ENCODE results near the gene MRE11. TPM values are rescaled to one million over a fixed set of nuclear protein-coding genes. Genes with fewer than 3 reads are reported as not detected.
"Not testable (repeated sequence)": the region's sequence is repeated elsewhere in the genome, so short reads cannot be mapped to it uniquely, and the experiment has no call there.

Gene MRE11
- total RNA-seq, 8 experiments from 2014 or later: 6.0 to 38.1 (median 10.8) TPM

- Histone ChIP-seq H3K4me3 (no peak overlapping the region), H3K4me1 (replicated peaks in 1 of 2) (no peaks in the 10 kb centered on the region), H3K27ac (no peak overlapping the region)
- ATAC-seq (replicated peaks in 6 of 8): peak in 3 of 8 experiments; percentile 48 to 69 (median 56)
- WGBS, 10 experiments: 0 to 90% (median 56%) methylated on average over 1 to 5 of the region's 5 CpGs
- in situ Hi-C loops (cut with MboI; ENCODE audit: low pct_unique_long_range_greater_than_20kb in 2 of 9, low sequenced_read_pairs in 9 of 9, unreplicated experiment in 9 of 9): loop anchor here in 1 of 9 experiments (5.0 to 25.0 kb wide), 2 partner anchors 76 to 634 kb away; no protein-coding TSS in a partner anchor
Observed at GRCh38 chr11:94521684-94522083, 28.0 kb upstream of the MRE11 start.

GRCh38 chr11:94519478-94520084, 25.9 kb upstream of the MRE11 start:
- Histone ChIP-seq H3K4me1 (replicated peaks in 1 of 2) (no peaks in the 10 kb centered on the region), H3K4me3 (no peak overlapping the region), H3K27ac (no peak overlapping the region)
- 0 to 30% (median 10%) methylated on average over 2 to 5 of the region's 5 CpGs; no CpG with 5 or more reads in 1 of the 10 experiments for WGBS, 10 experiments
- in situ Hi-C loops (cut with MboI; ENCODE audit: low pct_unique_long_range_greater_than_20kb in 2 of 9, low sequenced_read_pairs in 9 of 9, unreplicated experiment in 9 of 9): loop anchor here in 1 of 9 experiments (5.0 to 25.0 kb wide), 2 partner anchors 78 to 632 kb away; no protein-coding TSS in a partner anchor
- peak in 4 of 8 experiments; percentile 29 to 61 (median 58) for ATAC-seq (replicated peaks in 6 of 8)

GRCh38 chr11:94518300-94518699, 24.7 kb upstream of the MRE11 start:
- Histone ChIP-seq H3K4me3 (no peak overlapping the region), H3K4me1 (replicated peaks in 1 of 2) (no peaks in the 10 kb centered on the region), H3K27ac (no peak overlapping the region)
- 8 to 81% (median 60%) methylated on average over 1 to 4 of the region's 4 CpGs for WGBS, 10 experiments
- in situ Hi-C loops (cut with MboI; ENCODE audit: low pct_unique_long_range_greater_than_20kb in 2 of 9, low sequenced_read_pairs in 9 of 9, unreplicated experiment in 9 of 9): loop anchor here in 1 of 9 experiments (25.0 kb wide), 1 partner anchor 631 kb away; no protein-coding TSS in a partner anchor
- no peak for ATAC-seq (replicated peaks in 6 of 8)

GRCh38 chr11:94516725-94517124, 23.1 kb upstream of the MRE11 start:
- H3K27ac ChIP-seq: no peak overlapping the region
- H3K4me1 ChIP-seq (replicated peaks in 1 of 2): peaks cover 0 to 2% of the 10 kb centered on the region in 2 donors
- ATAC-seq (replicated peaks in 6 of 8): no peak
- WGBS, 10 experiments: 0 to 100% (median 30%) methylated on average over 1 of the region's 1 CpG; no CpG with 5 or more reads in 3 of the 10 experiments
- in situ Hi-C loops (cut with MboI; ENCODE audit: low pct_unique_long_range_greater_than_20kb in 2 of 9, low sequenced_read_pairs in 9 of 9, unreplicated experiment in 9 of 9): loop anchor here in 1 of 9 experiments (25.0 kb wide), 1 partner anchor 629 kb away; no protein-coding TSS in a partner anchor
- no peak overlapping the region for H3K4me3 ChIP-seq

- Histone ChIP-seq H3K4me1 (replicated peaks in 1 of 2) (peaks cover 0 to 2% of the 10 kb centered on the region in 2 donors), H3K4me3 (no peak overlapping the region), H3K27ac (no peak overlapping the region)
- ATAC-seq (replicated peaks in 6 of 8): no peak
- in situ Hi-C loops (cut with MboI; ENCODE audit: low pct_unique_long_range_greater_than_20kb in 2 of 9, low sequenced_read_pairs in 9 of 9, unreplicated experiment in 9 of 9): loop anchor here in 1 of 9 experiments (25.0 kb wide), 1 partner anchor 628 kb away; no protein-coding TSS in a partner anchor
- WGBS, 10 experiments: 47 to 100% (median 76%) methylated on average over 1 to 2 of the region's 2 CpGs; no CpG with 5 or more reads in 1 of the 10 experiments
Observed at GRCh38 chr11:94515398-94515797, 21.8 kb upstream of the MRE11 start.

- Histone ChIP-seq H3K27ac (no peak overlapping the region), H3K4me1 (replicated peaks in 1 of 2) (peaks cover 0 to 2% of the 10 kb centered on the region in 2 donors), H3K4me3 (no peak overlapping the region)
- ATAC-seq (replicated peaks in 6 of 8): peak in 1 of 8 experiments; percentile 20
- in situ Hi-C loops (cut with MboI; ENCODE audit: low pct_unique_long_range_greater_than_20kb in 2 of 9, low sequenced_read_pairs in 9 of 9, unreplicated experiment in 9 of 9): loop anchor here in 1 of 9 experiments (25.0 kb wide), 1 partner anchor 626 kb away; no protein-coding TSS in a partner anchor
- 20 to 100% (median 77%) methylated on average over 1 to 2 of the region's 2 CpGs; no CpG with 5 or more reads in 4 of the 10 experiments for WGBS, 10 experiments
Observed at GRCh38 chr11:94513091-94513490, 19.4 kb upstream of the MRE11 start.

- H3K27ac ChIP-seq: no peak within 1 kb of the TSS
Observed at GRCh38 chr11:94511932-94512781, 18.5 kb upstream of the MRE11 start, which contains the start of gene C11orf97. C11orf97 (plus strand) TSS chr11:94512461; CDS start chr11:94512529, 68 bp downstream.

GRCh38 chr11:94507485-94507884, 13.8 kb upstream of the MRE11 start:
- Histone ChIP-seq H3K4me3 (no peak overlapping the region), H3K4me1 (replicated peaks in 1 of 2) (no peaks in the 10 kb centered on the region), H3K27ac (no peak overlapping the region)
- in situ Hi-C loops (cut with MboI; ENCODE audit: low pct_unique_long_range_greater_than_20kb in 2 of 9, low sequenced_read_pairs in 9 of 9, unreplicated experiment in 9 of 9): loop anchor here in 2 of 9 experiments (10.0 to 25.0 kb wide), 4 partner anchors 183 to 620 kb away; no protein-coding TSS in a partner anchor
- ATAC-seq (replicated peaks in 6 of 8): peak in 2 of 8 experiments; percentile 10 to 27
- WGBS, 10 experiments: 14 to 100% (median 63%) methylated on average over 1 to 4 of the region's 4 CpGs; no CpG with 5 or more reads in 1 of the 10 experiments

More at GRCh38 chr11:94511932-94512781, 18.5 kb upstream of the MRE11 start, which contains the start of gene C11orf97:
- Histone ChIP-seq H3K4me3 (peak within 1 kb of the TSS; percentile 16 to 40 (median 29)), H3K4me1 (replicated peaks in 1 of 2) (peaks cover 0 to 2% of the 10 kb centered on the region in 2 donors)
- in situ Hi-C loops (cut with MboI; ENCODE audit: low pct_unique_long_range_greater_than_20kb in 2 of 9, low sequenced_read_pairs in 9 of 9, unreplicated experiment in 9 of 9): loop anchor here in 1 of 9 experiments (25.0 kb wide), 1 partner anchor 625 kb away; no protein-coding TSS in a partner anchor
- 17 to 91% (median 46%) methylated on average over 1 to 19 of the region's 53 CpGs for WGBS, 10 experiments
- ATAC-seq (replicated peaks in 6 of 8): peak; percentile 87 to 99 (median 98)

GRCh38 chr11:94506513-94506912, 12.9 kb upstream of the MRE11 start:
- H3K4me1 ChIP-seq (replicated peaks in 1 of 2); H3K27ac ChIP-seq: not testable (repeated sequence)
- in situ Hi-C loops (cut with MboI; ENCODE audit: low pct_unique_long_range_greater_than_20kb in 2 of 9, low sequenced_read_pairs in 9 of 9, unreplicated experiment in 9 of 9): loop anchor here in 2 of 9 experiments (10.0 to 25.0 kb wide), 4 partner anchors 182 to 619 kb away; no protein-coding TSS in a partner anchor

GRCh38 chr11:94504689-94505293, 11.1 kb upstream of the MRE11 start:
- in situ Hi-C loops (cut with MboI; ENCODE audit: low pct_unique_long_range_greater_than_20kb in 2 of 9, low sequenced_read_pairs in 9 of 9, unreplicated experiment in 9 of 9): loop anchor here in 2 of 9 experiments (10.0 to 25.0 kb wide), 4 partner anchors 180 to 617 kb away; no protein-coding TSS in a partner anchor
- H3K4me1 ChIP-seq (replicated peaks in 1 of 2): no peaks in the 10 kb centered on the region
- 0 to 80% (median 20%) methylated on average over 1 to 3 of the region's 3 CpGs; no CpG with 5 or more reads in 2 of the 10 experiments for WGBS, 10 experiments
- H3K27ac ChIP-seq: no peak overlapping the region
- ATAC-seq (replicated peaks in 6 of 8): peak in 5 of 8 experiments; percentile 50 to 77 (median 65)
- H3K4me3 ChIP-seq: no peak overlapping the region

More at GRCh38 chr11:94506513-94506912, 12.9 kb upstream of the MRE11 start:
- 71 to 90% (median 75%) methylated on average over 2 to 5 of the region's 5 CpGs; no CpG with 5 or more reads in 1 of the 10 experiments for WGBS, 10 experiments
- not testable (repeated sequence) for H3K4me3 ChIP-seq; ATAC-seq (replicated peaks in 6 of 8)

GRCh38 chr11:94501522-94501921, 7.9 kb upstream of the MRE11 start:
- WGBS, 10 experiments: 29 to 100% (median 57%) methylated on average over 1 to 2 of the region's 2 CpGs; no CpG with 5 or more reads in 2 of the 10 experiments
- in situ Hi-C loops (cut with MboI; ENCODE audit: low pct_unique_long_range_greater_than_20kb in 2 of 9, low sequenced_read_pairs in 9 of 9, unreplicated experiment in 9 of 9): loop anchor here in 2 of 9 experiments (10.0 to 25.0 kb wide), 4 partner anchors 177 to 614 kb away; no protein-coding TSS in a partner anchor
- Histone ChIP-seq H3K27ac (no peak overlapping the region), H3K4me1 (replicated peaks in 1 of 2) (no peaks in the 10 kb centered on the region), H3K4me3 (no peak overlapping the region)
- ATAC-seq (replicated peaks in 6 of 8): no peak

GRCh38 chr11:94500181-94500580, 6.5 kb upstream of the MRE11 start:
- WGBS, 10 experiments: 50 to 100% (median 95%) methylated on average over 1 to 2 of the region's 2 CpGs; no CpG with 5 or more reads in 2 of the 10 experiments
- in situ Hi-C loops (cut with MboI; ENCODE audit: low pct_unique_long_range_greater_than_20kb in 2 of 9, low sequenced_read_pairs in 9 of 9, unreplicated experiment in 9 of 9): loop anchor here in 2 of 9 experiments (10.0 to 25.0 kb wide), 4 partner anchors 175 to 613 kb away; no protein-coding TSS in a partner anchor
- H3K4me1 ChIP-seq (replicated peaks in 1 of 2): no peaks in the 10 kb centered on the region

More at GRCh38 chr11:94500181-94500580, 6.5 kb upstream of the MRE11 start:
- no peak for ATAC-seq (replicated peaks in 6 of 8)
- H3K27ac ChIP-seq: no peak overlapping the region
- H3K4me3 ChIP-seq: no peak overlapping the region
